Panc1 (cell line): ENCODE measurements around the gene TAB2. TPM values are rescaled to one million over a fixed set of nuclear protein-coding genes. Genes with fewer than 3 reads are reported as not detected.

ENCODE experiments used
- ATAC-seq: fragments of 200-7000 bp; cut with Tn5 transposase; 2 replicates; pipeline ENCODE4 v1.9.1; 2020; ENCODE audit warnings: mild to moderate bottlenecking, moderate library complexity
- BruUV-seq: library from RNA; stranded (reverse); fragments of 400-500 nt; replicated peaks from 2 replicates; lab custom pipeline; 2021; lab: Mats Ljungman, UMichigan
- CTCF ChIA-PET: fragments of 300-600 bp; sonication (Branson Sonifier 250); formaldehyde crosslinking; loops from one replicate; lab custom pipeline; 2022; ENCODE audit warnings: antibody characterized with exemption; lab: Charles Lee
- POLR2A ChIA-PET: fragments of 300-600 bp; sonication (Branson Sonifier 250); formaldehyde crosslinking; loops from one replicate; lab custom pipeline; 2022; ENCODE audit warnings: antibody characterized with exemption; lab: Charles Lee
- DNase-seq: peaks from one replicate; pipeline ENCODE4 v3.0.0-alpha.2; 2010; ENCODE audit warnings: low read depth, low spot score
- H3K27ac ChIP-seq: 2 replicates; pipeline ENCODE4 v1.5.1; 2011; ENCODE audit warnings: mild to moderate bottlenecking, low read length, inconsistent platforms
- H3K27me3 ChIP-seq: fragments of 200-500 bp; sonication (Bioruptor generic); 2 replicates; pipeline ENCODE4 v1.6.0; 2014; ENCODE audit warnings: low read length, inconsistent platforms; ENCODE audit not compliant: control insufficient read depth, insufficient read depth
- H3K36me3 ChIP-seq: fragments of 200-500 bp; sonication (Bioruptor generic); 2 replicates; pipeline ENCODE4 v1.5.1; 2014; ENCODE audit warnings: inconsistent platforms, mild to moderate bottlenecking, low read length, moderate library complexity; ENCODE audit not compliant: control insufficient read depth, insufficient read depth
- H3K4me1 ChIP-seq: 2 replicates; pipeline ENCODE4 v1.5.1; 2011; ENCODE audit warnings: inconsistent platforms, mild to moderate bottlenecking, low read length, moderate library complexity; ENCODE audit not compliant: control insufficient read depth, insufficient read depth
- H3K4me3 ChIP-seq, 2 experiments: 2 replicates each; pipeline ENCODE4 v1.5.1; 2011 to 2012; ENCODE audit warnings: low read depth in 2 of 2, low read length in 2 of 2, mild to moderate bottlenecking in 2 of 2, inconsistent platforms in 1 of 2, moderate library complexity in 1 of 2
- H3K9me3 ChIP-seq: fragments of 200-500 bp; sonication (Bioruptor generic); 2 replicates; pipeline ENCODE4 v1.5.1; 2014; ENCODE audit warnings: low read depth, mild to moderate bottlenecking, inconsistent platforms, low read length, moderate library complexity; ENCODE audit not compliant: control insufficient read depth, insufficient read depth
- POLR2AphosphoS5 ChIP-seq: IDR thresholded peaks from 2 replicates; pipeline ENCODE4 v1.6.1; 2012; ENCODE audit warnings: mild to moderate bottlenecking, low read depth, low read length, moderate library complexity
- SIN3A ChIP-seq: IDR thresholded peaks from 2 replicates; pipeline ENCODE4 v1.6.1; 2012; ENCODE audit warnings: low read depth, mild to moderate bottlenecking, low read length, moderate library complexity, borderline replicate concordance; ENCODE audit not compliant: insufficient read depth
- TCF7L2 ChIP-seq: IDR thresholded peaks from 2 replicates; pipeline ENCODE4 v1.6.1; 2011; ENCODE audit warnings: mild to moderate bottlenecking, low read depth, low read length, inconsistent platforms
- in situ Hi-C: cut with HindIII; loops from 2 replicates; pipeline ENCODE4 v1.10.0; 2016; ENCODE audit warnings: low sequenced_read_pairs, low pct_unique_long_range_greater_than_20kb
- intact Hi-C: fragments of 100-400 bp; cut with micrococcal nuclease; formaldehyde crosslinking; loops from one replicate; pipeline ENCODE4 v1.10.0; 2022; ENCODE audit not compliant: unreplicated experiment
- total RNA-seq: library from RNA; stranded (reverse); gene quantifications from one replicate; pipeline ENCODE4 v1.2.1, GENCODE V29; 2021; ENCODE audit not compliant: unreplicated experiment
- TF ChIP-seq, protein P1 (sequence below), 2 experiments: IDR thresholded peaks; 2 replicates each; pipeline ENCODE4 v1.6.1; 2011 to 2012; ENCODE audit warnings: low read depth in 2 of 2, control low read depth in 1 of 2, low read length in 1 of 2, mild to moderate bottlenecking in 1 of 2, moderate library complexity in 1 of 2; ENCODE audit not compliant: insufficient read depth in 1 of 2
- TF ChIP-seq, protein P2 (sequence below): fragments of 450-650 bp; IDR thresholded peaks from 2 replicates; pipeline ENCODE4 v1.5.1; 2017; ENCODE audit warnings: mild to moderate bottlenecking

Gene TAB2
- total RNA-seq, 1 experiment from 2014 or later: 47.2 TPM

DNA sequence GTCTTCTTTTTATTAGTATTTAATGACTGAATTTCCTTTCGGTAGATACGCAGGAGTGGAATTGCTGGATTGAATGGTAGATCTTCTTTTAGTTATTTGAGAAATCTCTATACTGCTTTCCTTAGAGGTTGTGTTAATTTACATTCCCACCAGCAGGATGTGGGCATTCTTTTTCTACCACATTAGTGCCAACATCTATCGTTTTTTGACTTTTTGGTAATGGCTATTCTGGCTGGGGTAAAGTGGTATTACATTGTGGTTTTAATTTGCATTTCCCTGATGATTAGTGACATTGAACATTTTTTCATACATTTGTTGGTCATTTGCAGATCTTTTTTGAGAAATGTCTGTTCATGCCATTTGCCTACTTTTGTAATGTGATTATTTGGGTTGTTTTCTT is 119.7 kb downstream of the TAB2 start:
- Histone ChIP-seq H3K4me3 (no peak overlapping the region), H3K36me3 (no peaks in the 10 kb centered on the region), H3K27ac (no peak overlapping the region), H3K9me3 (no peaks in the 10 kb centered on the region), H3K4me1 (peaks cover 2% of the 10 kb centered on the region; the same call in 1 of the 2 replicates), H3K27me3 (no peaks in the 10 kb centered on the region)
- TF ChIP-seq SIN3A: no peak
- no peak for TF ChIP-seq POLR2AphosphoS5
- TF ChIP-seq, protein P1, sequence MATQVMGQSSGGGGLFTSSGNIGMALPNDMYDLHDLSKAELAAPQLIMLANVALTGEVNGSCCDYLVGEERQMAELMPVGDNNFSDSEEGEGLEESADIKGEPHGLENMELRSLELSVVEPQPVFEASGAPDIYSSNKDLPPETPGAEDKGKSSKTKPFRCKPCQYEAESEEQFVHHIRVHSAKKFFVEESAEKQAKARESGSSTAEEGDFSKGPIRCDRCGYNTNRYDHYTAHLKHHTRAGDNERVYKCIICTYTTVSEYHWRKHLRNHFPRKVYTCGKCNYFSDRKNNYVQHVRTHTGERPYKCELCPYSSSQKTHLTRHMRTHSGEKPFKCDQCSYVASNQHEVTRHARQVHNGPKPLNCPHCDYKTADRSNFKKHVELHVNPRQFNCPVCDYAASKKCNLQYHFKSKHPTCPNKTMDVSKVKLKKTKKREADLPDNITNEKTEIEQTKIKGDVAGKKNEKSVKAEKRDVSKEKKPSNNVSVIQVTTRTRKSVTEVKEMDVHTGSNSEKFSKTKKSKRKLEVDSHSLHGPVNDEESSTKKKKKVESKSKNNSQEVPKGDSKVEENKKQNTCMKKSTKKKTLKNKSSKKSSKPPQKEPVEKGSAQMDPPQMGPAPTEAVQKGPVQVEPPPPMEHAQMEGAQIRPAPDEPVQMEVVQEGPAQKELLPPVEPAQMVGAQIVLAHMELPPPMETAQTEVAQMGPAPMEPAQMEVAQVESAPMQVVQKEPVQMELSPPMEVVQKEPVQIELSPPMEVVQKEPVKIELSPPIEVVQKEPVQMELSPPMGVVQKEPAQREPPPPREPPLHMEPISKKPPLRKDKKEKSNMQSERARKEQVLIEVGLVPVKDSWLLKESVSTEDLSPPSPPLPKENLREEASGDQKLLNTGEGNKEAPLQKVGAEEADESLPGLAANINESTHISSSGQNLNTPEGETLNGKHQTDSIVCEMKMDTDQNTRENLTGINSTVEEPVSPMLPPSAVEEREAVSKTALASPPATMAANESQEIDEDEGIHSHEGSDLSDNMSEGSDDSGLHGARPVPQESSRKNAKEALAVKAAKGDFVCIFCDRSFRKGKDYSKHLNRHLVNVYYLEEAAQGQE (IDR thresholded peaks at IDR 0.05; ENCODE audit: insufficient read depth in 1 of 2, low read depth in 2 of 2, low read length in 1 of 2): no peak
- TF ChIP-seq, protein P2, sequence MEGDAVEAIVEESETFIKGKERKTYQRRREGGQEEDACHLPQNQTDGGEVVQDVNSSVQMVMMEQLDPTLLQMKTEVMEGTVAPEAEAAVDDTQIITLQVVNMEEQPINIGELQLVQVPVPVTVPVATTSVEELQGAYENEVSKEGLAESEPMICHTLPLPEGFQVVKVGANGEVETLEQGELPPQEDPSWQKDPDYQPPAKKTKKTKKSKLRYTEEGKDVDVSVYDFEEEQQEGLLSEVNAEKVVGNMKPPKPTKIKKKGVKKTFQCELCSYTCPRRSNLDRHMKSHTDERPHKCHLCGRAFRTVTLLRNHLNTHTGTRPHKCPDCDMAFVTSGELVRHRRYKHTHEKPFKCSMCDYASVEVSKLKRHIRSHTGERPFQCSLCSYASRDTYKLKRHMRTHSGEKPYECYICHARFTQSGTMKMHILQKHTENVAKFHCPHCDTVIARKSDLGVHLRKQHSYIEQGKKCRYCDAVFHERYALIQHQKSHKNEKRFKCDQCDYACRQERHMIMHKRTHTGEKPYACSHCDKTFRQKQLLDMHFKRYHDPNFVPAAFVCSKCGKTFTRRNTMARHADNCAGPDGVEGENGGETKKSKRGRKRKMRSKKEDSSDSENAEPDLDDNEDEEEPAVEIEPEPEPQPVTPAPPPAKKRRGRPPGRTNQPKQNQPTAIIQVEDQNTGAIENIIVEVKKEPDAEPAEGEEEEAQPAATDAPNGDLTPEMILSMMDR: no peak
- TF ChIP-seq TCF7L2: no peak
- intact Hi-C loops (no loop called here), in situ Hi-C loops (no loop called here)
- ATAC-seq (no peak), DNase-seq (no peak)
- CTCF ChIA-PET: no interaction called here
- POLR2A ChIA-PET: no interaction called here
- BruUV-seq: no TSS peak

DNA sequence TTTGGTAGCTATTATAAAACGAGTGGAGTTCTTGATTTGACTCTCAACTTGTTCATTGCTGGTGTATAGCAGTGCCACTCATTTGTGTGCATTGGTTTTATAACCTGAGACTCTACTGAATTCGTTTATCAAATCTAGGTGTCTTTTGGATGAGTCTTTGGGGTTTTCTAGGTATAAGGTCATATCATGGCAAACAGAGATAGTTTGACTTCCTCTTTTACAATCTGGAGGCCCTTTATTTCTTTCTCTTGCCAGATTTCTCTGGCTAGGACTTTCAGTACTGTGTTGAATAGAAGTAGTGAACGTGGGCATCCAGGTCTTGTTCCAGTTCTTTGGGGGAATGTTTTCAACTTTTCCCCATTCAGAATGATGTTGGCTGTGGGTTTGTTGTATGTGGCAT is 121.3 kb downstream of the TAB2 start:
- in situ Hi-C loops (no loop called here), intact Hi-C loops (no loop called here)
- H3K4me3 ChIP-seq: no peak overlapping the region
- BruUV-seq: no TSS peak
- H3K27ac ChIP-seq: no peak overlapping the region
- no peaks in the 10 kb centered on the region for H3K27me3 ChIP-seq
- ChIA-PET POLR2A (no interaction called here), CTCF (no interaction called here)
- no peak for DNase-seq
- no peak for ATAC-seq
- no peaks in the 10 kb centered on the region for H3K4me1 ChIP-seq
- no peaks in the 10 kb centered on the region for H3K9me3 ChIP-seq
- H3K36me3 ChIP-seq: no peaks in the 10 kb centered on the region
- TF ChIP-seq TCF7L2 (no peak), POLR2AphosphoS5 (no peak), SIN3A (no peak)
- TF ChIP-seq, protein P1 (IDR thresholded peaks at IDR 0.05; ENCODE audit: insufficient read depth in 1 of 2, low read depth in 2 of 2, low read length in 1 of 2): no peak
- TF ChIP-seq, protein P2: no peak
